HepG2 (cell line): ENCODE results near the gene BCLAF1. TPM values are rescaled to one million over a fixed set of nuclear protein-coding genes. Genes with fewer than 3 reads are reported as not detected.

ENCODE experiments used
- ARHGAP35 ChIP-seq: sonication (generic); formaldehyde crosslinking; IDR thresholded peaks from 2 replicates; pipeline ENCODE4 v1.9.0; 2022; ENCODE audit warnings: mild to moderate bottlenecking, inconsistent platforms, moderate library complexity, missing genetic modification reagents, borderline replicate concordance
- ARID2 ChIP-seq: sonication (generic); formaldehyde crosslinking; IDR thresholded peaks from 2 replicates; pipeline ENCODE4 v1.8.1; 2022; ENCODE audit warnings: mild to moderate bottlenecking, missing genetic modification reagents, borderline replicate concordance
- ATRX ChIP-seq: sonication (generic); formaldehyde crosslinking; IDR thresholded peaks from 2 replicates; pipeline ENCODE4 v1.4.0; 2020; ENCODE audit warnings: missing genetic modification reagents, borderline replicate concordance
- CCDC6 ChIP-seq: sonication (generic); formaldehyde crosslinking; IDR thresholded peaks from 2 replicates; pipeline ENCODE4 v1.8.1; 2022; ENCODE audit warnings: mild to moderate bottlenecking, missing genetic modification reagents, moderate library complexity
- HNRNPH1 ChIP-seq: fragments of 200-400 bp; formaldehyde crosslinking; optimal IDR thresholded peaks from 2 replicates; pipeline ENCODE3; 2017; ENCODE audit warnings: mild to moderate bottlenecking, low read depth, low read length
- KAT2B ChIP-seq: fragments of 150-350 bp; IDR thresholded peaks from 2 replicates; pipeline ENCODE4 v1.6.1; 2014; ENCODE audit warnings: low read depth, low read length, borderline replicate concordance
- KLF16 ChIP-seq, 2 experiments: sonication (generic) in 1 of 2; formaldehyde crosslinking in 1 of 2; IDR thresholded peaks; 2 replicates each; pipeline versions ENCODE4 v1.6.1 to v1.8.0; 2016 to 2023; ENCODE audit warnings: missing genetic modification reagents in 2 of 2, missing compliant biosample characterization in 1 of 2
- NCOA1 ChIP-seq: sonication (generic); formaldehyde crosslinking; IDR thresholded peaks from 2 replicates; pipeline ENCODE4 v1.9.0; 2021; ENCODE audit warnings: missing genetic modification reagents
- NKX3-1 ChIP-seq: sonication (generic); formaldehyde crosslinking; IDR thresholded peaks from 2 replicates; pipeline ENCODE4 v1.5.0; 2020; ENCODE audit warnings: missing genetic modification reagents
- STAT5B ChIP-seq: sonication (generic); formaldehyde crosslinking; IDR thresholded peaks from 2 replicates; pipeline ENCODE4 v1.4.0; 2020; ENCODE audit warnings: missing genetic modification reagents
- ZFYVE20 ChIP-seq: sonication (generic); formaldehyde crosslinking; IDR thresholded peaks from 2 replicates; pipeline ENCODE4 v1.8.0; 2023; ENCODE audit warnings: low read depth, mild to moderate bottlenecking, moderate library complexity, missing genetic modification reagents, borderline replicate concordance
- ZNF124 ChIP-seq: sonication (generic); formaldehyde crosslinking; IDR thresholded peaks from 2 replicates; pipeline ENCODE4 v1.4.0; 2020; ENCODE audit warnings: missing genetic modification reagents
- ZNF160 ChIP-seq: sonication (generic); formaldehyde crosslinking; IDR thresholded peaks from 2 replicates; pipeline ENCODE4 v1.8.0; 2022; ENCODE audit warnings: mild to moderate bottlenecking, inconsistent platforms, missing genetic modification reagents
- ZNF207 ChIP-seq: fragments of 450-650 bp; IDR thresholded peaks from 2 replicates; pipeline ENCODE4 v1.6.1; 2016; ENCODE audit warnings: antibody characterized with exemption, borderline replicate concordance
- ZNF431 ChIP-seq: sonication (generic); formaldehyde crosslinking; IDR thresholded peaks from 2 replicates; pipeline ENCODE4 v1.9.0; 2022; ENCODE audit warnings: missing genetic modification reagents, low read depth, mild to moderate bottlenecking, borderline replicate concordance
- polyA plus RNA-seq, 8 experiments: library from polyadenylated mRNA; depleted of rRNA in 3 of 8; stranded (reverse) in 7 of 8; unstranded in 1 of 8; fragments of >200 nt; fragmentation: Illumina TruSeq in 4 of 8; extraction: Trizol in 4 of 8; gene quantifications; 2 replicates each; pipeline versions ENCODE4 v1.2.1 to v1.2.3, GENCODE V29; 2011 to 2016; ENCODE audit warnings: low read depth in 4 of 8, missing spikeins in 1 of 8, mixed read lengths in 1 of 8; ENCODE audit not compliant: insufficient read depth in 1 of 8
- total RNA-seq, 5 experiments: library from RNA; depleted of rRNA; stranded (reverse); fragments of >200 nt; fragmentation: Illumina TruSeq; extraction: Trizol; gene quantifications; 2 replicates each; pipeline ENCODE4 v1.2.3, GENCODE V29; 2016; ENCODE audit warnings: low read depth in 1 of 5
- TF ChIP-seq, protein P1 (sequence below): sonication (generic); formaldehyde crosslinking; IDR thresholded peaks from 2 replicates; pipeline ENCODE4 v1.8.0; 2022; ENCODE audit warnings: mild to moderate bottlenecking, missing genetic modification reagents, moderate library complexity
- TF ChIP-seq, protein P2 (sequence below): sonication (generic); formaldehyde crosslinking; IDR thresholded peaks from 2 replicates; pipeline ENCODE4 v1.4.0; 2020; ENCODE audit warnings: mild to moderate bottlenecking, missing genetic modification reagents
- TF ChIP-seq, protein P3 (sequence below): sonication (generic); formaldehyde crosslinking; IDR thresholded peaks from 2 replicates; pipeline ENCODE4 v1.8.1; 2023; ENCODE audit warnings: mild to moderate bottlenecking, moderate library complexity, missing genetic modification reagents

The BCLAF1 gene
- total and polyA plus RNA-seq, 2 of the 13 experiments (the other 11 are each of a cell fraction or from before 2014, with no cell fraction given): 55.3 to 292 TPM

DNA sequence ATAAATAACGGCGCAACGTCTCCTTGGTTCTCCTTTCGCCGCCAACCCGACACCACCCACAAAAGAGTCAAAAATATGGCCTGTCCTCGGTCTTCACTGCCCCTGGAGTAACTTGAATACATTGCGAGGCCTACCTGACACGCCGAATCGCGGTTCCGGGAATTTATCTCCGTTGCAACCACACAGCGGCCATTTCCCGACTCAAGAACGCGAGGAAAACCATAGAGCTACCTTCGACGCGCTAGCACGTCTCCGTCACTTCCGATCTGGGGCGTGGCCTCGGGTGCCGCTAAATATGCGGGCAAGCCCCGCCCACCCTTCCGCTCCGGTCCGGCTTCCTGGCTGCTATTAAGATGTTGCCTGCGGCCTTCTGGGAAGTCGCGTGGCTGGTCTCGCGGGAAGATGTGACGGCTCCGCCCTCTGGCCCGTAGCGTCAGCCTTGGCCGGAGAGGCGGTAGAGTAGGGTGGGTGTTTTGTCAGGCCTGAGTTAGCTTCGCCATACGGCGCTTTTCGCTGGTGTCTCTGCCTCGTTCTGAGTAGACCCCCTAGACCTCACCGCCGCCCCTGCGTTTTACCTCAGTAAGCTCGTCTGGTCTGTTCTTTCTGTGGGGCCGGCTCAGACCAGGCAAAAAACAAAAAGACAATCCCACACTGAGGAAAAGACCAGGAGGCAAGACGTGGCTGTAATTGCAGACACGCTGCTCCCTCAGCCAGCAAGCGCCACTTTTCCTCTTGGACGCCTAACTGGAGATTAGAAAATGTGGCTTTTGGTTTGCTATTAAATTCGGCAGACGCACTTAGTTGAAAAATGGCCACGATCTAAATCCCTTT lies at the start of gene BCLAF1 (continued):
- peak; percentile 83 to 84; a peak in 3 of 4 replicates for TF ChIP-seq KLF16 (CRISPR knock-in tag; IDR thresholded peaks at IDR 0.05)
- TF ChIP-seq ZFYVE20 (CRISPR knock-in tag): no peak; the same call in 1 of the 2 replicates
- TF ChIP-seq, protein P1, sequence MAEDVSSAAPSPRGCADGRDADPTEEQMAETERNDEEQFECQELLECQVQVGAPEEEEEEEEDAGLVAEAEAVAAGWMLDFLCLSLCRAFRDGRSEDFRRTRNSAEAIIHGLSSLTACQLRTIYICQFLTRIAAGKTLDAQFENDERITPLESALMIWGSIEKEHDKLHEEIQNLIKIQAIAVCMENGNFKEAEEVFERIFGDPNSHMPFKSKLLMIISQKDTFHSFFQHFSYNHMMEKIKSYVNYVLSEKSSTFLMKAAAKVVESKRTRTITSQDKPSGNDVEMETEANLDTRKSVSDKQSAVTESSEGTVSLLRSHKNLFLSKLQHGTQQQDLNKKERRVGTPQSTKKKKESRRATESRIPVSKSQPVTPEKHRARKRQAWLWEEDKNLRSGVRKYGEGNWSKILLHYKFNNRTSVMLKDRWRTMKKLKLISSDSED: no peak
- no peak; the same call in 1 of the 2 replicates for TF ChIP-seq ZNF431 (CRISPR knock-in tag)
- no peak for TF ChIP-seq KAT2B
- TF ChIP-seq ARID2 (CRISPR knock-in tag): peak; percentile 98
- TF ChIP-seq ZNF124 (CRISPR knock-in tag): peak; percentile 39
- no peak for TF ChIP-seq STAT5B (CRISPR knock-in tag)
- TF ChIP-seq CCDC6 (CRISPR knock-in tag): peak; percentile 90
- TF ChIP-seq ARHGAP35 (CRISPR knock-in tag): peak; percentile 13; the same call in 1 of the 2 replicates
- no peak for TF ChIP-seq ZNF207
- no peak; the same call in 1 of the 2 replicates for TF ChIP-seq NCOA1 (CRISPR knock-in tag)
- no peak for TF ChIP-seq ATRX
- TF ChIP-seq NKX3-1 (CRISPR knock-in tag): no peak; the same call in 1 of the 2 replicates
- TF ChIP-seq, protein P2, sequence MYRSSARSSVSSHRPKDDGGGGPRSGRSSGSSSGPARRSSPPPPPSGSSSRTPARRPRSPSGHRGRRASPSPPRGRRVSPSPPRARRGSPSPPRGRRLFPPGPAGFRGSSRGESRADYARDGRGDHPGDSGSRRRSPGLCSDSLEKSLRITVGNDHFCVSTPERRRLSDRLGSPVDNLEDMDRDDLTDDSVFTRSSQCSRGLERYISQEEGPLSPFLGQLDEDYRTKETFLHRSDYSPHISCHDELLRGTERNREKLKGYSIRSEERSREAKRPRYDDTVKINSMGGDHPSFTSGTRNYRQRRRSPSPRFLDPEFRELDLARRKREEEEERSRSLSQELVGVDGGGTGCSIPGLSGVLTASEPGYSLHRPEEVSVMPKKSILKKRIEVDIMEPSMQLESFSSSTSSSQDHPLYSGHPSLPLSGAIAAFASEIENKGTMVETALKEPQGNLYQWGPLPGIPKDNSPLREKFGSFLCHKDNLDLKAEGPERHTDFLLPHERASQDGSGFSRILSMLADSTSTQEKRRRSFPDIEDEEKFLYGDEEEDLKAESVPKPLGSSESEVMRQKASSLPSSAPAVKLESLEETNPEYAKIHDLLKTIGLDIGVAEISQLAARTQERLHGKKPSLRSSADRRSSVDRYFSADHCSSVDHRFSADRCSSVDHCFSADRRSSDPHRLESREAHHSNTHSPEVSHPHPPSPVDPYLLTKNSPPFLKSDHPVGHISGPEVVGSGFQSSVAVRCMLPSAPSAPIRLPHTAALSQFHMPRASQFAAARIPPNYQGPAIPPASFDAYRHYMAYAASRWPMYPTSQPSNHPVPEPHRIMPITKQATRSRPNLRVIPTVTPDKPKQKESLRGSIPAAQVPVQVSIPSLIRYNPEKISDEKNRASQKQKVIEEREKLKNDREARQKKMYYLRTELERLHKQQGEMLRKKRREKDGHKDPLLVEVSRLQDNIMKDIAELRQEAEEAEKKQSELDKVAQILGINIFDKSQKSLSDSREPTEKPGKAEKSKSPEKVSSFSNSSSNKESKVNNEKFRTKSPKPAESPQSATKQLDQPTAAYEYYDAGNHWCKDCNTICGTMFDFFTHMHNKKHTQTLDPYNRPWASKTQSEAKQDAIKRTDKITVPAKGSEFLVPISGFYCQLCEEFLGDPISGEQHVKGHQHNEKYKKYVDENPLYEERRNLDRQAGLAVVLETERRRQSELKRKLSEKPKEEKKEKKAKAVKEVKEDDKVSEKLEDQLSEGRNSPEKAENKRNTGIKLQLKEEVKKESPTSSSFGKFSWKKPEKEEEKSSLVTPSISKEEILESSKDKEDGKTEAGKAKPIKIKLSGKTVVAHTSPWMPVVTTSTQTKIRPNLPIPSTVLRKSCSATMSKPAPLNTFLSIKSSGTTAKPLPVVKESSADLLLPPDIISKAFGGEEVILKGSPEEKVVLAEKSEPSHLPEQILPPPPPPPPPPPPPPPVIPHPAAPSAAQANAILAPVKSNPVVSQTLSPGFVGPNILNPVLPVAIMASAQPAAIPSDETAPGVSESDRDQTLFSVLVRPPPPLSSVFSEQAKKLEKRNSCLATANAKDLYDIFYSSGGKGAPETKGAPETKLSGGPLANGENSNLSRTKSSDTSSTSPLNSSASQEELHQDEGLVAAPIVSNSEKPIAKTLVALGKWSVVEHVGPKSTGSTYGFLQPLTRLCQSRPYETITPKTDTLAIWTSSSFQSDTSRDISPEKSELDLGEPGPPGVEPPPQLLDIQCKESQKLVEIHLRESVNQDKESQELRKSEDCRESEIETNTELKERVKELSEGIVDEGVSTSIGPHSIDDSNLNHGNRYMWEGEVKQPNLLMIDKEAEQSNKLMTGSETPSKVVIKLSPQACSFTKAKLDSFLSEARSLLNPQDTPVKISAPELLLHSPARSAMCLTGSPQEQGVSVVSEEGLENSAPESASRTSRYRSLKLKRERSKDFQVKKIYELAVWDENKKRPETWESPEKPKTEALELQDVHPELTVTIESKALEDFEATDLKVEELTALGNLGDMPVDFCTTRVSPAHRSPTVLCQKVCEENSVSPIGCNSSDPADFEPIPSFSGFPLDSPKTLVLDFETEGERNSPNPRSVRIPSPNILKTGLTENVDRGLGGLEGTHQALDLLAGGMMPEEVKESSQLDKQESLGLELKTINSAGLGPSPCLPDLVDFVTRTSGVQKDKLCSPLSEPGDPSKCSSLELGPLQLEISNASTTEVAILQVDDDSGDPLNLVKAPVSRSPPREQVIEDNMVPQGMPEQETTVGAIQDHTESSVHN (CRISPR knock-in tag): 0 out of 2 replicates have a peak, but pooled peaks have one; percentile 20
- TF ChIP-seq HNRNPH1: peak; percentile 55
- TF ChIP-seq ZNF160: no peak
- TF ChIP-seq, protein P3, sequence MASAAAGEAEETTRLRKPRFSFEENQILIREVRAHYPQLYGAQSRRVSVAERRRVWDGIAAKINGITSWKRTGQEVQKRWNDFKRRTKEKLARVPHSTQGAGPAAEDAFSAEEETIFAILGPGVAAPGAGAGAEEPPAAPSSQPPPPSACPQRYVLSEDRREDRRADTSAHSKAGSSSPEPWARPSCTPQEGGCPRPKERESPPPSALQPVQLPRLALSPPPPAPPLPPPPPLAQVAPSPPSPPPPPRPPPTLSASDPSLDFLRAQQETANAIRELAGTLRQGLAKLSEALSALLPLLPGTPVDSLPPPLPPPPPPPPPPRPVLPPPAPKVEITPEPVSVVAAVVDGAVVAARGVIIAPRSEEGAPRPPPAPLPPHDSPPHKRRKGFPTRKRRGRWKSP (CRISPR knock-in tag): peak; percentile 87; the same call in 1 of the 2 replicates
